Measurements from ENCODE around the gene UBE2V1.

GRCh38 chr20:50115041-50115512 lies 2.1 kb upstream of the UBE2V1 start:
- TF ChIP-seq GATA3 (IDR thresholded peaks at IDR 0.05; ENCODE audit: low read depth, low read length): no peak
- no peak for TF ChIP-seq GATA2 (IDR thresholded peaks at IDR 0.05; ENCODE audit: low read depth, low read length)

Measured in SH-SY5Y (cell line).